HG03342 (cell line): Measurements from ENCODE around the gene NSG1.
A peak's percentile ranks its signal among the peaks of the same experiment; 100 is the strongest.
"Not testable (repeated sequence)": the region's sequence is repeated elsewhere in the genome, so short reads cannot be mapped to it uniquely, and the experiment has no call there.

Experiments
- ATAC-seq: cut with Tn5 transposase; IDR thresholded peaks from one replicate; pipeline ENCODE4 v1.9.1; 2021; ENCODE audit warnings: mild to moderate bottlenecking, moderate library complexity; ENCODE audit not compliant: unreplicated experiment

NSG1 gene, protein sequence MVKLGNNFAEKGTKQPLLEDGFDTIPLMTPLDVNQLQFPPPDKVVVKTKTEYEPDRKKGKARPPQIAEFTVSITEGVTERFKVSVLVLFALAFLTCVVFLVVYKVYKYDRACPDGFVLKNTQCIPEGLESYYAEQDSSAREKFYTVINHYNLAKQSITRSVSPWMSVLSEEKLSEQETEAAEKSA

GRCh38 chr4:4386736-4387392, at the start of gene NSG1:
Gene NSG1 (plus strand): TSS chr4:4387102. CDS start chr4:4387630, 528 bp downstream.
- ATAC-seq: no peak

GRCh38 chr4:4338210-4339001, 48.5 kb upstream of the NSG1 start:
- no peak for ATAC-seq

GRCh38 chr4:4339504-4340085, 47.3 kb upstream of the NSG1 start:
- ATAC-seq: no peak

DNA sequence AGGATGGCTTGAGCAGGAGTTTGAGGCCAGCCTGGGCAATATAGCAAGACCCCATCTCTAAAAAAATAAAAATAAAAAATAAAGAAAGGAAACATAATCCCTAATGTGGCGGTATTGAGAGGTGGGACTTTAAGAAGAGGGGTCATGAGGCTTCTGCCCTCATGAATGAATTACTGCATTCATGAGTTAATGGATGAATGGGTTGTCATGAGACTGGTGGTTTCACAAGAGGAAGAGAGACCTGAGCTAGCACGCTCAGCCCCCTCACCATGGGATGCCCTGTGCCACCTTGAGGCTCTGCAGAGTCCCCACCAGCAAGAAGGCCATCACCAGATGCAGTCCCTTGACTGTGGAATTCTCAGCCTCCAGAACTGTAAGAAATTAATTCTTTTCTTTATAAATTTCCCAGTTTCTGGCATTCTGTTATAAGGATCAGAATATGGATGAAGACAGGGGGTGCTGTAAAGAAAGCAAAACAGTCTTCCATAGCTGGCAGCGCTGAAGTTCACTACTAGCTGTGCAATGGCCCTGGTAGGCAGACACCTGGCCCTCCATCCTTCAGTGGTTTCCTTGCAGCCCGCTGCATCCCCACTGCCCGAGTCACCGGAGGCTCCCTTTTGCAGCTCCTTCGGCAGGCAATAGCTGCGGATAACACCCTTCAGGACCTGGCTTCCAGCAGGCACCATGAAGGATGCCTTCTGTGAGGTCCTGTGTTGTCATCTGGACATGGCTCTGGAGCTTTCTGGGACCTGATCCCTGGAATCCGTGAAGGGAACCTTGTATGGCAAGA, 44.8 kb upstream of the NSG1 start:
- ATAC-seq: no peak

DNA sequence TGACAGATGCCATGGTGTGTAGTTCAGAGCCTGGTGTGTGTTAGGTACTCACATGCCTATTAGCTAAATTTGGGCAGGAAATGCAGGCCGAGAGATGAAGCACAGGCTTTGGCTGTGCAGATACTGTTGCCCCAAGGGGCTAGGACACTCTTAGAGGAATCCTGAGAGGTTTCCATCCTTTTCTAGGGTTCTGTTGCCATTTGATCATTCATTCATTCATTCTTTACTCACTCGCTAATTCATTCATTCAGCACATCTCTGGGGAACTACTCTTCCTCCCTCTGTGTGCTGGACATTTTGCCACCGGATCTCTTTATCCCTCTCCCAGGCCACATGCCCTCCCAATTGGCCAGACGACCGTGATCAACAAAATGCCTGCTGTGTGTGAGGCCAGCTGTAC, 43.9 kb upstream of the NSG1 start:
- no peak for ATAC-seq

DNA sequence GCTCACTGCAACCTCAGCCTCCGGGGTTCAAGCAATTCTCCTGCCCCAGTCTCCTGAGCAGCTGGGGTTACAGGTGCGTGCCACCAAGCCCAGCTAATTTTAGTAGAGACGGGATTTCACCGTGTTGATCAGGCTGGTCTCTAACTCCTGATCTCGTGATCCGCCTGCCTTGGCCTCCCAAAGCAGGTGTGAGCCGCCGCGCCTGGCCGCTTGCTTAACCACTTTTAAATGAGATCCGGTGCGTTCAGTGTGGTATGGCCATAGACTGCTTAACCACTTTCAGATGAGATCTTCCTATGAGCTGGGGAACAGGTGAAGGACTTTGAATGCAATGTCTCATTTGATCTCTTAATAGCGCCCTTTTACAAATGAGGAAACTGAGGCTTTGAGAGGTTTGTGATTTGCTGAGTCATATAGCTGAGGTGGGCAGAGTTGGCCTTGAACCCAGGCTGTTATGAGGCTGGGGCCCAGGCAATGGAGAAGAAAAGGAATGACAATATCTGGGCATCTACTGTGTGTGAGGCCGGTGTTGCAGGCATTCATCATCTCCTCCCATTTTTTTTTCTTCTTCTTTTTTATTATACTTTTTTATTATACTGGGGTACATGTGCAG, 41.9 kb upstream of the NSG1 start:
- ATAC-seq: peak; percentile 77

GRCh38 chr4:4347585-4347984, 39.3 kb upstream of the NSG1 start:
- no peak for ATAC-seq

DNA sequence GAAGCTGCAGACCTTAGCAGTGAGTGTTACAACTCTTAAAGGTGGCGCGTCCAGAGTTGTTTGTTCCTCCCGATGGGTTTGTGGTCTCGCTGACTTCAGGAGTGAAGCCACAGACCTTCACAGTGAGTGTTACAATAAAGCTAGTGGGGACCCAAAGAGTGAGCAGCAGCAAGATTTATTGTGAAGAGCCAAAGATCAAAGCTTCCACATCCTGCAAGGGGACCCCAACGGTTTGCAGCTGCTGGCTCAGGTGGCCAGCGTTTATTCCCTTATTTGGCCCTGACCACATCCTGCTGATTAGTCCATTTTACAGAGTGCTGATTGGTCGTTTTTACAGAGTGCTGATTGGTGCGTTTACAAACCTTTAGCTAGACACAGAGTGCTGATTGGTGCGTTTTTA, 38.3 kb upstream of the NSG1 start:
- not testable (repeated sequence) for ATAC-seq

GRCh38 chr4:4349867-4350266, 37.0 kb upstream of the NSG1 start:
- ATAC-seq: no peak

GRCh38 chr4:4350909-4351308, 36.0 kb upstream of the NSG1 start:
- ATAC-seq: no peak

GRCh38 chr4:4355302-4355701, 31.6 kb upstream of the NSG1 start:
- ATAC-seq: no peak

GRCh38 chr4:4356106-4357041, 30.5 kb upstream of the NSG1 start:
- ATAC-seq: no peak

- no peak for ATAC-seq
Measured at GRCh38 chr4:4358093-4358854, 28.6 kb upstream of the NSG1 start.

- ATAC-seq: no peak
Measured at GRCh38 chr4:4361883-4362282, 25.0 kb upstream of the NSG1 start.

DNA sequence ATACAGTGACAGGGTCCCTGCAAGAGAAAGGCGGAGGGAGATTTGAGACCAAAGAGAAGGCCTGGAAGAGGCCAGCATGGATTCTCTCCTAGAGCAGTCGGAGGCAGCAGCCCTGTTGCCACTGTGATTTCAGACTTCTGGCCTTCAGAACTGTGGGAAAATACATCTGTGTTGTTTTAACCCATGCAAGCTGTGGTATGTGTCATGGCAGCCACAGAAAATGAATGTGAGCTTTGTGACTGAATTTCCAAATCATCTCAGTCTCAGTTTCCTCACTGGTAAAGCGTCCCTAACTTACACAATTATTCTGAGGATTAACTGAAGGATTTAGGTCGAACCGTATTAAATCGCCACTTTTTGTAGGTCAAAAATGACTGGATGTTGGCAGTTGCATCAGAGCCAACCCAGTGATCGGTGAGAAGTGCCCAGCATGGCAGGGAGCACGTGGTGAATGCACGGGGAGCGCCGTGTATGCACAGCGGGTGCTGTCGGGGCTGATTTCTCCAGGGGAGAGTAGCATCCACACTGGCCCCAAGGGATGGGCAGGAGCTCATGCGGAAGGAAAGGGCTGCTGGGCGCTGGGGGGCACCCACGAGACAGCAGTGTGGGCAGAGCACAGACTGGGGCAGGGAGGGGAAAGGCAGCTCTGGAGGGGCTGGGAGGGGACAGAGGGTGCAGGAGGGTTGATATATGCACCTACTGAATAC, 23.8 kb upstream of the NSG1 start:
- no peak for ATAC-seq

DNA sequence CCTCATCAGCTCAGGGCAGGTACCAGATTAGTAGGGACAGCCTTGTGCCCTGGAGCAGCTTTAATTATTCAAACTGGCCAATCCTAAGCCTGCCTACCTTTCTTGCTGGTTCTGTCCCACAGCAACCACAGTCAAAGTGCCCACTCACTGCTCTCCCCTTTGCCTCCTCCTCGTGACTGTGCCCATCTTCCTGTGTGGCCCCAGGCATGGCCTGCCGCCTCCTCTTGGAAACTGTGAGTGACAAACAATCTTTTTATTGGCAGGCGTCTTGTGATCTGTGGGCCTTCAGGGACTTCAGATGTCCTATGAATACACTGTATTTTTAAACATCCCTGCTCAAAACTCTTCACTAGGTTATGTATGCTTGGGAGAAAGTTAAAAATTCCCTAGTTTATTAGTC, 22.8 kb upstream of the NSG1 start:
- no peak for ATAC-seq

DNA sequence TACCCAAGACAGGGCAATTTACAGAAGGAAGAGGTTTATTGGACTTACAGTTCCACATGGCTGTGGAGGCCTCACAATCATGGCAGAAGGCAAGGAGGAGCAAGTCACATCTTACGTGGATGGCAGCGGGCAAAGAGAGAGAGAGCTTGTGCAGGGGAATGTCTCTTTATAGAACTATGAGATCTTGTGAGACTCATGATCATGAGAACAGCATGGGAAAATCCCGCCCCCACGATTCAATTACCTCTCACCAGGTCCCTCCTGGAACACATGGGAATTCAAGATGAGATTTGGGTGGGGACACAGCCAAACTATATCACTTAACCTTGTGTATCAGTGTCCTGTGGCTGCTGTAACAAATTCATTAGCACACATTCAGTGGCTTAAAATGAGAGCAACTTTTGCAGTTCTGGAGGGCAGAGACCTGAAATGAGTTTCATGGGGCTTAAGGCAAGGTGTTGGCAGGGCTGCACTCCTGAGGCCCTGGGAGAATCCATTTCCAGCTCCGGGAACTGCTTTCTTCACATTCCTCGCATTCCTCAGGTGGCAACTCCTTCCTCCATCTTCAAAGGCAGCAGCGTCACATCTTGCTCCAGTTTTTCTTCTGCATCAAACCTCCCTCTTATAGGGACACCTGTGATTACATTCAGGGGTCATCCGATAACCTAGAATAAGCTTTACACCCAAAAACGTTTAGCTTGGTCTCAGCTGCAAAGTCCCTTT, 22.3 kb upstream of the NSG1 start:
- no peak for ATAC-seq
